NCI-H1436 (cell line): ENCODE results near the gene KIAA0825.

ENCODE experiments used
- DNase-seq: peaks from one replicate; lab custom pipeline; 2025; lab: John Stamatoyannopoulos, UW

The KIAA0825 gene

DNA sequence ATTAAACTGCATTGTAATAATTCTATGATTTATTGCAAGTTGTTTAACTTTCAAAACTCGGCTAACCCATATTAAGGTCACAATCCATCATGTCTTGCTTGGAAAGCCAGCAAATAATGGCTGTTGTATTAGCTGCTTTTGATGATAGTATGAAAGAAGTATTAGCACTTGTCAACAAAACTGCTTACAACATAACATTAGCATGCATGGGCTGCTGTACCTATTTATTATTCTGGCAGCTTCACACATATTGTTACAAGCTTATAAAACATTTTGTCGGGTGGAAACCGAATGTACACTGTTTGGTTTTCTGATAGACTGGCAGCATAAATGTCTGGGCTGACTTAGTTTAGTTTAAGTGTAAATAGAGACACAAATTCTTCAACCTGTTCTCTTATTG is 378.3 kb downstream of the KIAA0825 start:
- no peak for DNase-seq

- DNase-seq: no peak
Measured at GRCh38 chr5:94239266-94239665, 379.1 kb downstream of the KIAA0825 start.

- DNase-seq: no peak
Measured at GRCh38 chr5:94234987-94235386, 383.4 kb downstream of the KIAA0825 start.

DNA sequence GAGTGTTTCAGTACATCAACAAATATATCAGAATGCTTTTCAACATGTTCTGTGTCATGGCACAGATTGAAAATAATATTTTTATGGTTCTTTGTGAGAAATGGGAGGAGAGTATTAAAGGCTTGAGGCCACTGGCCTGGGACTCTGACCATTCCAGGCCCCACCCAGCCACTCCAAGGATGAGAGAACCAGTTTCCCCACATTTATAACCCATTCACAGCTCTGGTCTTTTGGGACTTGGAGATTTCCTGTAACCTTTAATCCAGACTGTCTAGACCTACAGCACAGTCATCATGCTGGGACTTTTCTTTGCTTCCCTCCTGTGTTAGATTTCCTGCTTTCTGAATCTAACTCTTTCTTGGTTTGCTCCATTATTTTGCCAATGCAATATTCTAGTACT is 389.6 kb downstream of the KIAA0825 start:
- DNase-seq: no peak

DNA sequence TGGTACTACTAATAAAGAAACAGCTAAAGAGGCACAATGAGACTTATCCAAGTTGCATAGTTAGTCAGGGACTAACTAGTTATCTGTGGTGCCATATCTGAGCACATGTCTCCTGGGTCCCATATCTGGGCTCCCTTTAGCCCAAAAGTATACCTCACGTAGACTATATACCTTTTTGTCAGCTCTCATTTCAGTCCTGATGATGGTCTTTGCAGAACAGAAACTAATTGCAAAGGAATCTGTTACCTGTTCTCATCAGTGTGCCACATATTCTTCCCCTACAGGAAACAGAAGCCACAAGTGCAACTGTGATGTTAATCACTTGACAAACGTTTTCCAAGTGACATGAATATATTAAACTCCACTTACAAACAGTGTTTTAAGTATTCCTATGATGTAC is 395.2 kb downstream of the KIAA0825 start:
- DNase-seq: no peak

- no peak for DNase-seq
Measured at GRCh38 chr5:94218374-94218773, 400.0 kb downstream of the KIAA0825 start.

GRCh38 chr5:94217745-94218144 is 400.7 kb downstream of the KIAA0825 start:
- no peak for DNase-seq

GRCh38 chr5:94217216-94217615 is 401.2 kb downstream of the KIAA0825 start:
- no peak for DNase-seq

DNA sequence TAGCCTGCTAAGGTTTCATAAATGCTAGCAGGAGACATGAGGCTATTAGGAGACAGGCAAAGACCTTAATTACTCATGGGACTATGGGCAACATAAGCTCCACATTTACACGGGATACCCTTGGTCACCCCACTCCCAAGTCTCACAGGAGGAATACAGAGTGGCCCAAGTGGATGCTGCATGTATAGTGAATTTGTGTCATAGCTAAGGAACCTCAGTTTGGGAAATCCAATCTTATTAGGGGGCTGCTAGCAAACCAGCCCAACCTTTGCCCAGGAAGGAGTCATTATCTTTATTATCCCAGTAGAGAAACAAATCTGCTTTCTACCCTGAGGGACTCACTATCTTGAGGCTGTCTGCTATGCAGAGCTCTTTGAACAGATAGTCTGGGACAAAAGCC is 405.9 kb downstream of the KIAA0825 start:
- no peak for DNase-seq

DNA sequence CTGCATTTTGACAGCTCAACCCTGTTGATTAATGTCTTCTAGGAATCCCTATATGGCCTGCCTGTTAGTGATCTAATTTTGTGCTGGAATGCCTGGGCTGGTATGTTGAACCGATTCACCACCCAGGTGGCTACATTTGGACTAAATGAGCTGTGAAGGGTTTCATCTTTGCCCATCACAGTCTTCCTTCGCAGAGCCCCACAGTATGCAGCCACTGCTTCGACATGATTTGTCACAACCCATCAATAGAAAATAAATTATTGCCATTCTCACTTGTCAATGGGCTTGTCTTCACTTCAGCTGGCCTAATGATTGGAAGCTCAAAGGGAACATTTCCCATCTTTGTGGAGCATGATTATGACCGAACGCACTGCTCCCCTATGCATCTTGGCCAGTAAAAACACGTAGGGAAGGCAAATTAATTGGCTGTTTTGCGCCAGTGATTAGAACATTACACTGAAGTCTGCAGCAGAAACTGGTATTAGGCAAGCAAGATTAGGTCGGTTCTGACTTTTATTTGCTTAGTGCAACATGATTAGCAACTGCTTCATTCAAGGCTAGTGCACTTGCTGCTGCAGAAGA is 408.5 kb downstream of the KIAA0825 start:
- DNase-seq: no peak

GRCh38 chr5:94209272-94209671 is 409.1 kb downstream of the KIAA0825 start:
- no peak for DNase-seq

DNA sequence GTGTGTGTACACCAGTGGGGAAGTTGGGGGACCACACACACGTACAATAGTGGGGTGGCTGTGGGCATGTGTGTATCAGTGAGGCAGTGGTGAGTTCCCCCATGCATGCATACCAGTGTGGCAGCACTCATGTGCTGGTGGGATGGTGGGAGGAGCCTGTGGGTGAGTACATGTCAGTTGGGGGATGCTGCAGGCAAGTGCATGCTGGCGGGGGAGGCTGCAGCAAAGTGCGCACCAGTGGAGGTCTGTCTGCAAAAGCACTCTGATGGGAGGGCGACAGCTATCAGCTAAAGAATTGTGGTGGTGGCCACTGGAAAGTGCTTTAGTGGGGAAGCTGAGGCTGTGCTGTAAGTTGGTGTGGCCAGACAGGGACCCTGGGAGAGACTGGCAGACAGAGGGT is 418.8 kb downstream of the KIAA0825 start:
- no peak for DNase-seq

GRCh38 chr5:94197970-94198369 is 420.4 kb downstream of the KIAA0825 start:
- no peak for DNase-seq

GRCh38 chr5:94196953-94197352 is 421.5 kb downstream of the KIAA0825 start:
- no peak for DNase-seq

- no peak for DNase-seq
Measured at GRCh38 chr5:94192658-94193391, 425.6 kb downstream of the KIAA0825 start.

DNA sequence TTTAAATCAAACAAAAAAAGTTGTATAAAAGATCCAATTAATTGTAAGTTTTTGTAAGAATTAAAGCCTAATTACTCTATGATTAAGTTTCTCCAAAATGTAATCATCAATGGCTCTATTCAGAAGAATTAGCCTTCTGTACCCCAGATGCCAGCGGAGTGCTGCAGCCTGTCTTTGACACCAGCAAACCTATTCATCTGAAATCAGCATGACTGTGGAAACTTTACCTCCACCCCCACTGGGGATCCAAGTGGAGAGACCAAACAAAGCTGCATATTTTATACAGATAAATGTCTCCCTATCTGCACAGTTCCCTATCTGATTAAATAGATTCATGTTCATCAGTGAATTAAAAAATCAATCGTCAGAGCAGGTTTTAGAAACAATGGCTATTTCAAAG is 426.8 kb downstream of the KIAA0825 start:
- no peak for DNase-seq

GRCh38 chr5:94188725-94189124 is 429.7 kb downstream of the KIAA0825 start:
- no peak for DNase-seq

- no peak for DNase-seq
Measured at GRCh38 chr5:94184870-94185269, 433.5 kb downstream of the KIAA0825 start.

DNA sequence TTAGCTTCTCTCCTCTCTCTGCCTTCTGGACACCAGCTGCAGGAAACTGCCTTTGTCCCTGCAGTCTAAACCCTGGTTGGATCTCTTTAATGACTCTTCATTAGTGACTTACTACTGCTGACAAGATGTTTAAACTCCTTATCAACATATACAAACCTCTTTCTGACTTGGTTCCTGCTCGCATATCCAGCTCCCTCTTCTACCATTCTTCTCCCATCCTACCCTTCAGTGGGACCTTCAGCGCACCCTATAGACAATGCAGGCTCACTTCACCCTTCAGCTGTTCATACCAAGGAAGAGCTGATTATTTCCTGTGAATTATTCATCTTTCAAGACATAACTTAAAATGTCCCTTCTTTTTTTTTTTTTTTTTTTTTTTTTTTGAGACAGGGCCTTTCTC is 436.5 kb downstream of the KIAA0825 start:
- no peak for DNase-seq

GRCh38 chr5:94180761-94181160 is 437.6 kb downstream of the KIAA0825 start:
- no peak for DNase-seq

- no peak for DNase-seq
Measured at GRCh38 chr5:94175912-94176311, 442.5 kb downstream of the KIAA0825 start.

- no peak for DNase-seq
Measured at GRCh38 chr5:94174748-94175411, 443.5 kb downstream of the KIAA0825 start.

DNA sequence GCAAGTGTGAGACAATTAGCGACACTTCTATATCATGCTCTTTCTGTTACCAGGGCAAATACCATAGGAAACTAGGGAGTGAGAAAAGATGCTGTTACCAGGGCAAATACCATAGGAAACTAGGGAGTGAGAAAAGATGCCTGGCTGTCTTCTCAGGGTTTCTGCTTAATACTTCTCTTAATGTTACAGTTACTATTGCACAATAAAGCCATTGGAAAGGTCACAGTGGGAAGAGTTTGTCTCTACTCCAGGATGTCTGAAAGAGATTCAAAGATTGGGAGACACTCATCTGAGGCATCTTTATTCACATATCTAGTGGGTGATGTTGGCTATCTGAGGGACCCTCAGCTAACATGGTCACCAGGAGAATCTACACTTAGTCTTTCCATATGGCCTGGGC is 445.3 kb downstream of the KIAA0825 start:
- no peak for DNase-seq
